CD8-positive, alpha-beta memory T cell (primary cell): ENCODE data around the gene PFKFB3. TPM values are rescaled to one million over a fixed set of nuclear protein-coding genes. Genes with fewer than 3 reads are reported as not detected.
"Not testable (repeated sequence)": the region's sequence is repeated elsewhere in the genome, so short reads cannot be mapped to it uniquely, and the experiment has no call there.

Experiments used
- CTCF ChIA-PET: fragments of 350-600 bp; sonication (Branson Sonifier 250); formaldehyde crosslinking; loops from one replicate; lab custom pipeline; 2021; ENCODE audit warnings: antibody characterized with exemption; lab: Charles Lee
- POLR2A ChIA-PET: fragments of 350-600 bp; sonication (Branson Sonifier 250); formaldehyde crosslinking; loops from one replicate; lab custom pipeline; 2021; ENCODE audit warnings: antibody characterized with exemption; lab: Charles Lee
- DNase-seq, 5 donors: peaks; one replicate each; pipeline versions ENCODE4 v3.0.0 to v3.0.0-alpha.2; 2020 to 2022; ENCODE audit warnings: mixed read lengths in 1 of 5
- H3K27ac ChIP-seq: one replicate; pipeline ENCODE4 v1.7.0; 2013; ENCODE audit warnings: low read depth, mild to moderate bottlenecking, low read length, moderate library complexity
- H3K27me3 ChIP-seq: 2 replicates; pipeline ENCODE4 v1.7.0; 2013; ENCODE audit warnings: low read length, mild to moderate bottlenecking; ENCODE audit not compliant: insufficient read depth, poor library complexity, severe bottlenecking
- H3K36me3 ChIP-seq: 2 replicates; pipeline ENCODE4 v1.7.0; 2013; ENCODE audit warnings: mild to moderate bottlenecking, low read length, moderate library complexity; ENCODE audit not compliant: insufficient read depth
- H3K4me1 ChIP-seq: 2 replicates; pipeline ENCODE4 v1.7.0; 2013; ENCODE audit warnings: mild to moderate bottlenecking, low read length, moderate library complexity; ENCODE audit not compliant: insufficient read depth
- H3K4me3 ChIP-seq: 2 replicates; pipeline ENCODE4 v1.7.0; 2013; ENCODE audit warnings: mild to moderate bottlenecking, low read length
- H3K9me3 ChIP-seq: 2 replicates; pipeline ENCODE4 v1.7.0; 2013; ENCODE audit warnings: mild to moderate bottlenecking, low read length
- H3K27ac Mint-ChIP-seq, 8 donors: one replicate each; pipeline ENCODE4 v1.8.0; 2020 to 2021; ENCODE audit warnings: mixed read lengths in 8 of 8, mild to moderate bottlenecking in 6 of 8, inconsistent platforms in 3 of 8, moderate library complexity in 3 of 8
- H3K27me3 Mint-ChIP-seq, 2 donors: one replicate each; pipeline ENCODE4 v1.8.0; 2020 to 2021; ENCODE audit warnings: mixed read lengths in 2 of 2, mild to moderate bottlenecking in 1 of 2, moderate library complexity in 1 of 2
- H3K36me3 Mint-ChIP-seq, 3 donors: one replicate each; pipeline ENCODE4 v1.8.0; 2020 to 2021; ENCODE audit warnings: mixed read lengths in 3 of 3, inconsistent platforms in 1 of 3, mild to moderate bottlenecking in 1 of 3
- H3K4me1 Mint-ChIP-seq, 3 donors: one replicate each; pipeline ENCODE4 v1.8.0; 2020 to 2021; ENCODE audit warnings: mixed read lengths in 3 of 3, inconsistent platforms in 1 of 3, mild to moderate bottlenecking in 1 of 3
- H3K4me3 Mint-ChIP-seq, 7 donors: one replicate each; pipeline ENCODE4 v1.8.0; 2020 to 2021; ENCODE audit warnings: mixed read lengths in 7 of 7, mild to moderate bottlenecking in 6 of 7, moderate library complexity in 4 of 7, inconsistent platforms in 2 of 7
- H3K9me3 Mint-ChIP-seq, 5 donors: one replicate each; pipeline ENCODE4 v1.8.0; 2020 to 2022; ENCODE audit warnings: mixed read lengths in 5 of 5, mild to moderate bottlenecking in 3 of 5, moderate library complexity in 2 of 5, inconsistent platforms in 1 of 5
- polyA plus RNA-seq: library from polyadenylated mRNA; unstranded; fragments of 300-500 nt; fragmentation: Illumina TruSeq; gene quantifications from one replicate; pipeline ENCODE4 v1.2.3, GENCODE V29; 2021
- total RNA-seq, 2 experiments: library from RNA; stranded (reverse); gene quantifications; one replicate each; pipeline ENCODE4 v1.2.3, GENCODE V29; 2021

The PFKFB3 gene
- total and polyA plus RNA-seq, 3 experiments from 2014 or later, result 7.4 to 60.1 (median 53.6) TPM

GRCh38 chr10:6203331-6204062, 765 bp downstream of the PFKFB3 start:
- Histone ChIP-seq H3K27me3 (no peaks in the 10 kb centered on the region), H3K4me3 (peak overlapping the region; percentile 83), H3K27ac (peak overlapping the region; percentile 64), H3K36me3 (no peaks in the 10 kb centered on the region), H3K4me1 (peaks cover 19% of the 10 kb centered on the region), H3K9me3 (no peaks in the 10 kb centered on the region)
- Mint-ChIP-seq H3K4me3 (peak overlapping the region; percentile 91 to 99 (median 95)), H3K27me3 (peaks cover 0 to 2% of the 10 kb centered on the region in 2 donors), H3K27ac (peak overlapping the region in 6 of 8 donors; percentile 60 to 96 (median 84)), H3K9me3 (peaks cover 0 to 2% (median 0%) of the 10 kb centered on the region in 5 donors), H3K4me1 (peaks cover 21 to 44% (median 36%) of the 10 kb centered on the region in 3 donors), H3K36me3 (peaks cover 0 to 10% (median 0%) of the 10 kb centered on the region in 3 donors)
- ChIA-PET CTCF (interaction anchor here (0.7 to 8.1 kb wide), 37 partner anchors 10 to 211 kb away, joined by 3 to 137 read pairs (median 6); no protein-coding TSS in a partner anchor), POLR2A (interaction anchor here (0.5 to 2.0 kb wide), 3 partner anchors 72 to 198 kb away, joined by 3 to 23 read pairs (median 6); no protein-coding TSS in a partner anchor)
- peak; percentile 29 to 76 (median 53) for DNase-seq

- H3K36me3 ChIP-seq, result no peaks in the 10 kb centered on the region
- peaks cover 19% of the 10 kb centered on the region for H3K4me1 ChIP-seq
- H3K4me3 ChIP-seq, result peak overlapping the region; percentile 83
- Mint-ChIP-seq H3K4me1 (peaks cover 21 to 46% (median 36%) of the 10 kb centered on the region in 3 donors), H3K36me3 (peaks cover 0 to 10% (median 0%) of the 10 kb centered on the region in 3 donors), H3K27ac (peak overlapping the region in 1 of 8 donors; percentile 60), H3K27me3 (peaks cover 0 to 2% of the 10 kb centered on the region in 2 donors), H3K4me3 (peak overlapping the region; percentile 87 to 99 (median 92)), H3K9me3 (peaks cover 0 to 2% (median 0%) of the 10 kb centered on the region in 5 donors)
- ChIA-PET POLR2A (no interaction called here), CTCF (interaction anchor here (0.9 to 8.1 kb wide), 3 partner anchors 68 to 202 kb away, joined by 3 to 137 read pairs (median 50); no protein-coding TSS in a partner anchor)
- H3K27me3 ChIP-seq, result no peaks in the 10 kb centered on the region
- H3K27ac ChIP-seq, result no peak overlapping the region
- H3K9me3 ChIP-seq, result no peaks in the 10 kb centered on the region
- peak; percentile 15 to 70 (median 35) for DNase-seq
These were observed 1.3 kb downstream of the PFKFB3 start for GRCh38 chr10:6204063-6204340.

- Histone ChIP-seq H3K4me1 (peaks cover 19% of the 10 kb centered on the region), H3K9me3 (no peaks in the 10 kb centered on the region), H3K27me3 (no peaks in the 10 kb centered on the region), H3K4me3 (peak overlapping the region; percentile 83), H3K27ac (no peak overlapping the region), H3K36me3 (no peaks in the 10 kb centered on the region)
- peaks cover 0 to 10% (median 0%) of the 10 kb centered on the region in 3 donors for H3K36me3 Mint-ChIP-seq
- CTCF ChIA-PET, result interaction anchor here (0.6 to 8.1 kb wide), 5 partner anchors 68 to 201 kb away, joined by 3 to 137 read pairs (median 4); no protein-coding TSS in a partner anchor
- H3K4me1 Mint-ChIP-seq, result peaks cover 21 to 46% (median 36%) of the 10 kb centered on the region in 3 donors
- POLR2A ChIA-PET, result interaction anchor here (0.8 kb wide), 1 partner anchor 41 kb away, joined by 6 read pairs; no protein-coding TSS in a partner anchor
- H3K4me3 Mint-ChIP-seq, result peak overlapping the region; percentile 72 to 96 (median 87)
- DNase-seq, result no peak
- peaks cover 0 to 2% of the 10 kb centered on the region in 2 donors for H3K27me3 Mint-ChIP-seq
- H3K27ac Mint-ChIP-seq, result peak overlapping the region in 2 of 8 donors; percentile 24 to 62
- peaks cover 0 to 2% (median 0%) of the 10 kb centered on the region in 5 donors for H3K9me3 Mint-ChIP-seq
These were observed 1.8 kb downstream of the PFKFB3 start for GRCh38 chr10:6204341-6205191.

- H3K4me3 Mint-ChIP-seq, DNase-seq, H3K27me3 Mint-ChIP-seq, H3K27me3 ChIP-seq, H3K36me3 ChIP-seq, CTCF ChIA-PET, POLR2A ChIA-PET, H3K27ac ChIP-seq, H3K27ac Mint-ChIP-seq, H3K9me3 Mint-ChIP-seq, H3K9me3 ChIP-seq, H3K4me3 ChIP-seq: not testable (repeated sequence)
- H3K36me3 Mint-ChIP-seq, result peaks cover 0 to 11% (median 0%) of the 10 kb centered on the region in 3 donors
- peaks cover 18 to 33% (median 25%) of the 10 kb centered on the region in 3 donors for H3K4me1 Mint-ChIP-seq
- H3K4me1 ChIP-seq, result peaks cover 19% of the 10 kb centered on the region
These were observed 3.8 kb downstream of the PFKFB3 start for GRCh38 chr10:6206486-6206885.

GRCh38 chr10:6207658-6208057, 4.9 kb downstream of the PFKFB3 start:
- Mint-ChIP-seq H3K36me3 (peaks cover 0 to 10% (median 0%) of the 10 kb centered on the region in 3 donors), H3K4me1 (peaks cover 14 to 22% (median 17%) of the 10 kb centered on the region in 3 donors), H3K4me3 (peak overlapping the region in 2 of 7 donors; percentile 15 to 74), H3K27me3 (peaks cover 0 to 2% of the 10 kb centered on the region in 2 donors), H3K27ac (peak overlapping the region in 2 of 8 donors; percentile 22 to 37), H3K9me3 (peaks cover 0 to 2% (median 0%) of the 10 kb centered on the region in 5 donors)
- H3K4me1 ChIP-seq, result peaks cover 10% of the 10 kb centered on the region
- H3K27ac ChIP-seq, result no peak overlapping the region
- H3K27me3 ChIP-seq, result no peaks in the 10 kb centered on the region
- ChIA-PET CTCF (interaction anchor here (0.8 to 1.2 kb wide), 3 partner anchors 69 to 194 kb away, joined by 3 to 5 read pairs (median 4); no protein-coding TSS in a partner anchor), POLR2A (no interaction called here)
- no peak overlapping the region for H3K4me3 ChIP-seq
- no peak for DNase-seq
- no peaks in the 10 kb centered on the region for H3K36me3 ChIP-seq
- H3K9me3 ChIP-seq, result no peaks in the 10 kb centered on the region

GRCh38 chr10:6208799-6209235, 6.1 kb downstream of the PFKFB3 start:
- peaks cover 0 to 18% (median 1%) of the 10 kb centered on the region in 3 donors for H3K36me3 Mint-ChIP-seq
- ChIA-PET CTCF (interaction anchor here (1.2 kb wide), 1 partner anchor 193 kb away, joined by 5 read pairs; no protein-coding TSS in a partner anchor), POLR2A (no interaction called here)
- H3K9me3 ChIP-seq, result no peaks in the 10 kb centered on the region
- H3K27me3 ChIP-seq, result no peaks in the 10 kb centered on the region
- no peak overlapping the region for H3K27ac ChIP-seq
- no peak overlapping the region for H3K4me3 ChIP-seq
- H3K27me3 Mint-ChIP-seq, result no peaks in the 10 kb centered on the region
- peaks cover 10% of the 10 kb centered on the region for H3K4me1 ChIP-seq
- no peaks in the 10 kb centered on the region for H3K9me3 Mint-ChIP-seq
- H3K4me1 Mint-ChIP-seq, result peaks cover 12 to 23% (median 13%) of the 10 kb centered on the region in 3 donors
- no peak for DNase-seq
- H3K36me3 ChIP-seq, result no peaks in the 10 kb centered on the region
- H3K4me3 Mint-ChIP-seq, result no peak overlapping the region
- peak overlapping the region in 2 of 8 donors; percentile 47 to 48 for H3K27ac Mint-ChIP-seq

- Mint-ChIP-seq H3K9me3 (no peaks in the 10 kb centered on the region), H3K4me3 (no peak overlapping the region), H3K27ac (no peak overlapping the region), H3K4me1 (peaks cover 4 to 15% (median 10%) of the 10 kb centered on the region in 3 donors), H3K36me3 (peaks cover under 1 to 38% (median 4%) of the 10 kb centered on the region in 3 donors), H3K27me3 (no peaks in the 10 kb centered on the region)
- POLR2A ChIA-PET, result no interaction called here
- H3K27me3 ChIP-seq, result no peaks in the 10 kb centered on the region
- no peak for DNase-seq
- H3K9me3 ChIP-seq, result no peaks in the 10 kb centered on the region
- no peaks in the 10 kb centered on the region for H3K4me1 ChIP-seq
- peaks cover 8% of the 10 kb centered on the region for H3K36me3 ChIP-seq
- H3K4me3 ChIP-seq, result no peak overlapping the region
- CTCF ChIA-PET, result no interaction called here
- H3K27ac ChIP-seq, result no peak overlapping the region
These were observed 8.6 kb downstream of the PFKFB3 start for GRCh38 chr10:6211341-6211670.
